MM.1S (cell line): Measurements from ENCODE around the gene FKBP9.

Source experiments
- EZH2 ChIP-seq: fragments of 300-600 bp; sonication (generic); optimal IDR thresholded peaks from 2 replicates; pipeline ENCODE3; 2017; ENCODE audit warnings: low read depth, mild to moderate bottlenecking, antibody characterized with exemption, low read length, mixed read lengths
- TF ChIP-seq, protein P1 (sequence below): fragments of 300-600 bp; sonication (generic); IDR thresholded peaks from 2 replicates; pipeline ENCODE4 v1.5.1; 2016; ENCODE audit warnings: antibody characterized with exemption, low read length, mixed read lengths

- no peak for TF ChIP-seq EZH2
- TF ChIP-seq, protein P1, sequence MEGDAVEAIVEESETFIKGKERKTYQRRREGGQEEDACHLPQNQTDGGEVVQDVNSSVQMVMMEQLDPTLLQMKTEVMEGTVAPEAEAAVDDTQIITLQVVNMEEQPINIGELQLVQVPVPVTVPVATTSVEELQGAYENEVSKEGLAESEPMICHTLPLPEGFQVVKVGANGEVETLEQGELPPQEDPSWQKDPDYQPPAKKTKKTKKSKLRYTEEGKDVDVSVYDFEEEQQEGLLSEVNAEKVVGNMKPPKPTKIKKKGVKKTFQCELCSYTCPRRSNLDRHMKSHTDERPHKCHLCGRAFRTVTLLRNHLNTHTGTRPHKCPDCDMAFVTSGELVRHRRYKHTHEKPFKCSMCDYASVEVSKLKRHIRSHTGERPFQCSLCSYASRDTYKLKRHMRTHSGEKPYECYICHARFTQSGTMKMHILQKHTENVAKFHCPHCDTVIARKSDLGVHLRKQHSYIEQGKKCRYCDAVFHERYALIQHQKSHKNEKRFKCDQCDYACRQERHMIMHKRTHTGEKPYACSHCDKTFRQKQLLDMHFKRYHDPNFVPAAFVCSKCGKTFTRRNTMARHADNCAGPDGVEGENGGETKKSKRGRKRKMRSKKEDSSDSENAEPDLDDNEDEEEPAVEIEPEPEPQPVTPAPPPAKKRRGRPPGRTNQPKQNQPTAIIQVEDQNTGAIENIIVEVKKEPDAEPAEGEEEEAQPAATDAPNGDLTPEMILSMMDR, result no peak
These were observed 1.1 kb downstream of the FKBP9 start for GRCh38 chr7:32958046-32959025.
